HG02884 (cell line): ENCODE results near the gene NRG3.
"Not testable (repeated sequence)": the region's sequence is repeated elsewhere in the genome, so short reads cannot be mapped to it uniquely, and the experiment has no call there.

ENCODE experiments used
- ATAC-seq: cut with Tn5 transposase; IDR thresholded peaks from one replicate; pipeline ENCODE4 v1.9.1; 2021; ENCODE audit warnings: mild to moderate bottlenecking, moderate library complexity; ENCODE audit not compliant: unreplicated experiment

NRG3 gene

GRCh38 chr10:82653244-82654155 lies 778.5 kb downstream of the NRG3 start:
- no peak for ATAC-seq

DNA sequence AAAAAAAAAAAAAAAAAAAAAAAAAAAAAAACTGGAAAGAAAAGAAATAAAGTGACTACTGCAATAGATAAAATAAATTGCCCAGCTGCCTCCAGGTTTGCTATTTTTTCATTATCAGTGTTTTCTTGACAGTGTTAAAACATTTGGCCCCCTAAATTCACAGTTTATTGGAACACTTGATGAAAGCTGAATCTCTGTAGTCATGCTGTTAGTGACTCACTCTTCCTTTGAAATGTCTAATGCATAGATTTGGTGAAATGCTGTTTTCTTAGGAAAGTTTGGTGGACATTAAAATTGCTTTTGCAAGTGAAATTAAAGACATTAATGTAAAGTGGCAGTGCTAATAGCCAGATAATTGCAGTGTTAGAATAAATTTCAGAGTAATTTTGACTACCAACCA lies 785.2 kb downstream of the NRG3 start:
- no peak for ATAC-seq

DNA sequence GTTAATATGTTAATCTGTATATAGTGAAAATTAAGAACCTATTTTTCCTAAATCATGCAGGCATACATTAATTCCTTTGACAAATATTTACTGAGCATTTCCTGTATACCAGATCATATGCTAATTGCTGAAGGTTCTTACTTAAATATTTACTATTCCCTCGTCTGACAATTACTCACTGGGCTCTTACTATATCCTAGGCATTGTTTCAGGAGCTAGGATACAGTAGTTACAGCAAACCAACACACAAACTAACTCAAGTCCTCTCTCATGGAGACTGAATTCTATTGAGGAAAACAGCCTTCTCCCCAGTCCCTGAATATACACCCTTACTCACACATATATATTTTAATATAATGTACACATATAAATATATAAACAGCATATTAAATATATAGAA lies 786.0 kb downstream of the NRG3 start:
- no peak for ATAC-seq

- ATAC-seq, result no peak
These were observed 786.7 kb downstream of the NRG3 start for GRCh38 chr10:82661701-82662100.

- ATAC-seq, result no peak
These were observed 793.4 kb downstream of the NRG3 start for GRCh38 chr10:82668221-82668895.

GRCh38 chr10:82674036-82674435 lies 799.0 kb downstream of the NRG3 start:
- ATAC-seq, result no peak

- ATAC-seq, result not testable (repeated sequence)
These were observed 802.9 kb downstream of the NRG3 start for GRCh38 chr10:82677932-82678331.

DNA sequence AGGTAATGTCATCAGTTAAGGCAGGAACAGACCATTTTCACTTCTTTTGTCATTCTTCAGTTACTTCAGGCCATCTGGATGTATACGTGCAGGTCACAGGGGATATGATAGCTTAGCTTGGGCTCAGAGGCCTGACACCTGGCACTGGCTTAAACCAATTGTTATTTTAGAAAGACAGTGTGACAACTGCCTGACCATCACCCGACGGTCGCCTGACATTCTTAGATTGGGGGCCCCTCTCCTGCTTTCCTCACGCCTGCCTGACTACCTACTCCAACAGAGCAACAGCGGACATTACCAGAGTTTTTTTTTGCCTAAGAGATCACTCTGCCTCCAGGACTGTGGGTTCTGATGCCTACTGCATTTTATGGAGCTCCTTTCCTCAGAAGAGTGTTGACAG lies 803.5 kb downstream of the NRG3 start:
- not testable (repeated sequence) for ATAC-seq

DNA sequence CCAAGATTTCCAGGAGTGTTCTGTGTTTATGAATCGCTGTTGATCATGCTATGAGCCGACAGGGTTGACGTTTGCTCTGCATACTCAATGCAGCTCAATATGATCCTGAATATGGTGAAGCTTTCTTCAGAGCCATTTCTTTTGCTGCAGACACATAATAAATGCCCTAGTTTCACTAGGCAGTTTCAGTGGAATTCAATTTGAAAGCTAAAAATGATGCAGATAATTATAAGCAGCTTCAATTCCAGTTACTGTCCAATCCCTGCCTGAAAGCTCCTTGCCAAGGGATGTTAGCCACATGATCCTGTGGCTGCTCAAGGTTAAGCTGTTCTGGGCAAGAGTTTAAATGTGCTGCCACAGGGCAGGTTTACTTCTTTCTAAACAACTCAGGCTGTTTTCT lies 805.6 kb downstream of the NRG3 start:
- ATAC-seq, result no peak

DNA sequence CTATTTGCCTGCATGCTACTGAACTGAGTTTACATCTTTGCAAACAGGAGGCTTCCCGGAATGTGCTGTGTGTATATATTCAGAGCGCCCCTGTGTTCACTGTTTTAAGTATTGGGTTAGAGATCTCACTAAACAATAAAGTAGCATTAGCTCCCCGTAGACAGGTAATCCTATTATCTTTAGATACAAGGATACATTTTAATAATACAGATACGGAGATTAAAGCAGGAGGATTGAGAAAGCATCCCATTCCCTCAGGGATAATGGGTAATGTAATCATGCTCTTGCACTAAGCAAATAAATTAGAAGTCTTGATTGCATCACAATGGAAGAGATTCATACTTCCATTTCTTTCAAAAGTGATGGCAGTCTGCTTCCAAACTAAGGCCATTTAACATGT lies 809.0 kb downstream of the NRG3 start:
- ATAC-seq, result no peak

- ATAC-seq, result no peak
These were observed 810.1 kb downstream of the NRG3 start for GRCh38 chr10:82685087-82685486.

DNA sequence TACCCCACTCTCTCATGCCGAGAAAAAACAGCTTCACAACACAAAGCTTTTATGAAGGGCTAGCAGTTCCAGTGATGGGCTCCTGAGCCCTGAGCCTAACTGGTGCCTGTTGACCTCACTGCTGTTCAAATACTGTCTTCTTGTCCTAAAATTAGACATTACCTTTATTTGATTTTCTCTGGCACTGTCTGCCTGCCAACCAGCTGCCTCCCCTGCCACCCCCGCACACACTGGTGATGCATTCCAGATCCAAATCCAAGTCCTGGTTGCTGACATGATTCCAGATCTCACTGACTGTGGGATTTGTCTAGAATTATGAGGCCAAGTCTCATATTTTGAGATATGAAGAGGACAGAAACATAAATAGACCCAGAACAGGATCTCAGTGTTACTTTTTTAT lies 816.2 kb downstream of the NRG3 start:
- no peak for ATAC-seq

GRCh38 chr10:82692458-82692857 lies 817.5 kb downstream of the NRG3 start:
- ATAC-seq, result no peak

DNA sequence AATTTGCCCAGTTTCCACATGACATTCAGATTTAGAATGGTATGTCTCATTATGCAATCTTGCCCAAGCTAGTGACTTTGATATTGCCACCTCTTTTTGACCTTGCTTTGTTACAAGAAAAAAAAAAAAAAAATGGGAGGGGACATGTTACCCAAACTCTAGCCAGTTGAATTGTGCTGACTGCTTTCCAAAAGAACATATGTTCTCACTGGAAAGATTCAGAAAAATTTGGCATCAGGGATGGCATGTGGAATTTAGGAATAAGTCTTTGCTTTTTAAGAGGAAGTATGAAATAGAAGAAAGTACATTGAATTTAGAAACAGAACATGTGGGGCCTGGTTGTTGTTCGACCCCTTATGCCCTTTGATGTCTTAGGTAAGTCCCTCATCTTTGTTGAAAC lies 846.8 kb downstream of the NRG3 start:
- no peak for ATAC-seq

GRCh38 chr10:82722273-82722672 lies 847.3 kb downstream of the NRG3 start:
- no peak for ATAC-seq

DNA sequence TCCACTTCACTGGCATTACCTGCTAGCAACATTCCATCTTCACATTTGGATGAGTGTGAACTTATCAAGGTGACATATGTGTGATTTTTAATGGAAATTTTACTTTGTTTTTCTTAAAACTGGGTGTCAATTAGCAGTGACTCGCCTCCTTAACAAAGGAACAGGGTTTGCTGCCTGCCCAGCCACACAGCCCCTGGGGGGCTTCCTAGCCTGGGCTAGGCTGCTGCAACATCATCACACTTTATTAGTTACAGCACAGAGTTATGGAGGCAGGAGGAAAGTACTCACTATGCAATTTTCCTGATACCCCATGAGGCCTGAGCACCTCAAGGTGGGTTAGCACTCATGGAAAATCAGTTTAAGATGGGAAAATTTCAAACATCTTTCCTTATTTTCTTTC lies 861.3 kb downstream of the NRG3 start:
- ATAC-seq, result no peak

DNA sequence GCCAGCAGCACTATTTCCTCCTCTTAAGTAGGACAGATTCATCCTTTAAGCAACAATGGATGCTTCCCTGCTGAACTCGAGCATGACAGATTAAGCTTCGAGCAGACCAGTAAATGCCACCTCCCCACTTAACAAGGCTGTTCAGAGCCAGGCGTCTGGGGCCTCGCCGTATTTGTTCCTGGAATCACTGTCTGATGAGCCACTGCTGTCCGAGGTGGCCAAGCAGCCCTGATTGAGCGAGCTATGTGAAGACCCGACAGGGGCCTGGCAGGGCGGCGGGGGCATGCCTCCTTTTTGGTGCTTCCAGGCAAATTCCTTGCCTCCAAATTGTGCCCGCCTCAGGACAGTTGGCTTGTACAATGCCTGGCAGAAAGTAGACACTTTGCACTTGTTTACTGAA lies 862.6 kb downstream of the NRG3 start:
- no peak for ATAC-seq

DNA sequence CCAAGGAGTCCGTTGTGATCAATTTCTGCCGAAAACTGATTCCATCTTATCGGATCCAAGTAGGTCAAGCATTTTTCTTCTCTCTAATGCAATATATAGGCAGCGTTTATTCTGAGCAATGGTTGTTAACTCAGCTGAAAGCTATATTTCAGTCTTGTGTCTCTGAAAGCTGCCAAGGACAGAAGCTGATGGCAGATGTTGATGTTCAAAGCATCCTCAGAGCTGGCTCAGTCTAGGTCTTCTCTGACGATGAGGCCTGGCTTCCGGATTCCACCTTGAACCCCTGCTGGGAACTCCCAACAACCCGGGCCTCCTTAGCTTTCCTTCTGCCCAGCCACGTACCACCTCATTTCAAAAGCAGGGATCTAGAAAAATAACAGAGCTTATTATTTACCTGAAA lies 863.6 kb downstream of the NRG3 start:
- ATAC-seq, result no peak

GRCh38 chr10:82742478-82742877 lies 867.5 kb downstream of the NRG3 start:
- ATAC-seq, result no peak

DNA sequence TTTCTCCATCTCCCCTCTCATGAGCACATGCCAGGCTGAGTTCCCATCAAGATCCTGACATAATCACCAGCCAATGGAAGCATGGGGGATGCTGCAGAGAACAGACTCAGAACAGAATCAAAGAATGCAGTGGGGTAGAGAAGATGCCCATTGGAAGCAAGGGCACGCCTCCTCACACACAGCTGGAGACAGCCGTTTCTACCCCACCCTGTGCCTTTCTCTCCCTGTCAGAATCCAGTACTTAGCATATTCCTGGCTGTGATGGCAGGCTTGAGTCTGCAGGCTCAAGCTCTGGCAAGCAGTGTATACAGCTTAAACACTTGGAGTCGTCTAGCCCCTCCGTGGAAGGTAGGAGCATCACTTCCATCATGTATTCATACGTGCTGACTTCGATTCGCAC lies 867.9 kb downstream of the NRG3 start:
- no peak for ATAC-seq

- ATAC-seq, result no peak
These were observed 875.5 kb downstream of the NRG3 start for GRCh38 chr10:82750538-82750937.

- ATAC-seq, result no peak
These were observed 882.4 kb downstream of the NRG3 start for GRCh38 chr10:82757397-82757796.
